ENCODE results near the gene FSCN2.

Gene FSCN2

DNA sequence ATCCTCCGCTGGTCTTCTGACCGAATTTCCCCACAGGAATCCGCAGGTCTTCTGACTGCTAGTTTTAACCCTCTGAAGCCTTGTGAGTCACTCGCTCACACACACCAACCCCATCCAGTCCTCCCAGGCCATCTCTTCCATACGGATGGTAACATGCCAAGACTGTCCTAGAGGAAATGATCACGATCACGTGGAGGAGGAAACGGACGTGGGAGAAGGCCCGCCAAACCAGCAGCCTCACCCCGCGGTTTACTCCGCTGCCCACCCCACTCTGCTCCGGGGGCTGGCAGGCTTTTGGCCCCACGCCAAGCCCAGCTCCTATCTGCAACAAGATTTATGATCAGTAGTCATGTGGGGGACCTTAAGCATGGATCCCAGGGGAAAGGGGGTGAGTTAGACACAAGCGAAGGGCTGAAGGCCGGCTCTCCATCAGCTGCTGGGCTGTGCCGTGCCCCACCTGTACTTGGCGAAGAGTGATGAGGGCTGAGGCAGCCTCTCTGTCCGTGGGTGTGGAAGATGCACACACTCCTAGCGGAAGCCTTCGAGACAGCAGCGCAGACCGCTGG is 25.5 kb downstream of the FSCN2 start:
- H3K27ac ChIP-seq, result peak overlapping the region; percentile 22
- H3K4me3 ChIP-seq (ENCODE audit: low read depth, low read length), result peak overlapping the region; percentile 89
- no peaks in the 10 kb centered on the region for H3K4me1 ChIP-seq
- TF ChIP-seq, protein P1, sequence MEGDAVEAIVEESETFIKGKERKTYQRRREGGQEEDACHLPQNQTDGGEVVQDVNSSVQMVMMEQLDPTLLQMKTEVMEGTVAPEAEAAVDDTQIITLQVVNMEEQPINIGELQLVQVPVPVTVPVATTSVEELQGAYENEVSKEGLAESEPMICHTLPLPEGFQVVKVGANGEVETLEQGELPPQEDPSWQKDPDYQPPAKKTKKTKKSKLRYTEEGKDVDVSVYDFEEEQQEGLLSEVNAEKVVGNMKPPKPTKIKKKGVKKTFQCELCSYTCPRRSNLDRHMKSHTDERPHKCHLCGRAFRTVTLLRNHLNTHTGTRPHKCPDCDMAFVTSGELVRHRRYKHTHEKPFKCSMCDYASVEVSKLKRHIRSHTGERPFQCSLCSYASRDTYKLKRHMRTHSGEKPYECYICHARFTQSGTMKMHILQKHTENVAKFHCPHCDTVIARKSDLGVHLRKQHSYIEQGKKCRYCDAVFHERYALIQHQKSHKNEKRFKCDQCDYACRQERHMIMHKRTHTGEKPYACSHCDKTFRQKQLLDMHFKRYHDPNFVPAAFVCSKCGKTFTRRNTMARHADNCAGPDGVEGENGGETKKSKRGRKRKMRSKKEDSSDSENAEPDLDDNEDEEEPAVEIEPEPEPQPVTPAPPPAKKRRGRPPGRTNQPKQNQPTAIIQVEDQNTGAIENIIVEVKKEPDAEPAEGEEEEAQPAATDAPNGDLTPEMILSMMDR (IDR thresholded peaks at IDR 0.05), result no peak
- H2AFZ ChIP-seq, result peak overlapping the region; percentile 94
- H3K79me2 ChIP-seq, result no peaks in the 10 kb centered on the region
- no peaks in the 10 kb centered on the region for H3K36me3 ChIP-seq (ENCODE audit: control insufficient read depth, insufficient read depth, low read length)
- H3K9ac ChIP-seq, result no peak overlapping the region
- H3K9me3 ChIP-seq (ENCODE audit: control insufficient read depth, low read length), result no peaks in the 10 kb centered on the region
- H3K4me2 ChIP-seq (ENCODE audit: low read length), result peak overlapping the region; percentile 96
- H3K27me3 ChIP-seq (ENCODE audit: control insufficient read depth, insufficient read depth, low read length), result no peaks in the 10 kb centered on the region

DNA sequence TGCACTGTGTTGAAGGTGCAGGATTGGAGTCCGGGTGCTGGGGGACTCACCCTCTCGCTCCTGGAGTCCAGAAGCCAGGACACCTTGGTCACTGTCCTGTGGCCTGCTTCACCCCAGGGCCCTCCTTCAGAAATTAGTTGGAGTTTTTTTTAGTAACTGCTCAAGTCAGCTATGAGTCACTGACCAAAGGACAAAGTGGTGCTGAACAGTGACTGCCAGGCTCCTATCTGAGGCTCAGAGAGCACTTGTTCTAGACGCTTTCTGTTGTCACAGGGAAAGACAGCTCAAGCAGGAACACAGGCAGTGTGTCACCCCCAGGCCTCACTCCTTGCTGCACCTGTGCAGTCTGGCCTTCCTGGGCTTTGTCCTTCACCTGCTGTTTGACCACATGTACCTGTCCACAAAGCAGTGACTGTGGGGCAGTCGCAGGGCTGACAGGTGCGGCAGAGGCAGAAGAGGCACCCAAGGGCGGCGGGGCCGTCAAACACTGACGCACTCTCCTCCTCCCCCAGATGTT is 28.1 kb downstream of the FSCN2 start:
- Histone ChIP-seq H3K4me1 (no peaks in the 10 kb centered on the region), H3K4me3 (ENCODE audit: low read depth, low read length) (no peak overlapping the region), H3K79me2 (no peaks in the 10 kb centered on the region), H3K27me3 (ENCODE audit: control insufficient read depth, insufficient read depth, low read length) (no peaks in the 10 kb centered on the region), H2AFZ (no peak overlapping the region), H3K36me3 (ENCODE audit: control insufficient read depth, insufficient read depth, low read length) (no peaks in the 10 kb centered on the region), H3K9ac (no peak overlapping the region), H3K4me2 (ENCODE audit: low read length) (no peak overlapping the region), H3K27ac (no peak overlapping the region), H3K9me3 (ENCODE audit: control insufficient read depth, low read length) (no peaks in the 10 kb centered on the region)
- TF ChIP-seq, protein P1 (IDR thresholded peaks at IDR 0.05), result no peak

DNA sequence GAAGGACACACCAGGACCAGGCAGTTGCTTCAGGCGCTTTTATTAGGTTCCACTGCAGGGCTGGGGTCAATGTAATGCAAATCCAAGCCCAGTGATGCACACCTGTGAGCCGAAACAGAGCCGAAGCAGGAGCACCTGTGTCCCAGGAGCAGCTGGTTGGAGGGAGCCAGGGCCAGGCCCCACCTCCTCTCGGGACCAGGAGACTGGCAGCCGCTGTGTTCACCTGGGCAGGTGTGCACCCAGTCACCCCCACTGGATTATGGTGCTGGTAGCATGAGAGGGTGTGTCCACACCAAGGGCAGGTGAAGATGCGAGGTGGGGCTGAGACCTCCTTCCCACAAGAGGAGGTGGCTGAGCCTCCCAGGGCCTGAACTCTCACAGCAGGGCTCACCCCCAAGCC is 28.7 kb downstream of the FSCN2 start:
- H3K27me3 ChIP-seq (ENCODE audit: control insufficient read depth, insufficient read depth, low read length), result no peaks in the 10 kb centered on the region
- H3K4me1 ChIP-seq, result no peaks in the 10 kb centered on the region
- H3K36me3 ChIP-seq (ENCODE audit: control insufficient read depth, insufficient read depth, low read length), result no peaks in the 10 kb centered on the region
- no peaks in the 10 kb centered on the region for H3K79me2 ChIP-seq
- H3K27ac ChIP-seq, result no peak overlapping the region
- H3K9me3 ChIP-seq (ENCODE audit: control insufficient read depth, low read length), result no peaks in the 10 kb centered on the region
- H3K4me3 ChIP-seq (ENCODE audit: low read depth, low read length), result no peak overlapping the region
- H3K9ac ChIP-seq, result no peak overlapping the region
- no peak overlapping the region for H2AFZ ChIP-seq
- H3K4me2 ChIP-seq (ENCODE audit: low read length), result no peak overlapping the region
- TF ChIP-seq, protein P1 (IDR thresholded peaks at IDR 0.05), result no peak

DNA sequence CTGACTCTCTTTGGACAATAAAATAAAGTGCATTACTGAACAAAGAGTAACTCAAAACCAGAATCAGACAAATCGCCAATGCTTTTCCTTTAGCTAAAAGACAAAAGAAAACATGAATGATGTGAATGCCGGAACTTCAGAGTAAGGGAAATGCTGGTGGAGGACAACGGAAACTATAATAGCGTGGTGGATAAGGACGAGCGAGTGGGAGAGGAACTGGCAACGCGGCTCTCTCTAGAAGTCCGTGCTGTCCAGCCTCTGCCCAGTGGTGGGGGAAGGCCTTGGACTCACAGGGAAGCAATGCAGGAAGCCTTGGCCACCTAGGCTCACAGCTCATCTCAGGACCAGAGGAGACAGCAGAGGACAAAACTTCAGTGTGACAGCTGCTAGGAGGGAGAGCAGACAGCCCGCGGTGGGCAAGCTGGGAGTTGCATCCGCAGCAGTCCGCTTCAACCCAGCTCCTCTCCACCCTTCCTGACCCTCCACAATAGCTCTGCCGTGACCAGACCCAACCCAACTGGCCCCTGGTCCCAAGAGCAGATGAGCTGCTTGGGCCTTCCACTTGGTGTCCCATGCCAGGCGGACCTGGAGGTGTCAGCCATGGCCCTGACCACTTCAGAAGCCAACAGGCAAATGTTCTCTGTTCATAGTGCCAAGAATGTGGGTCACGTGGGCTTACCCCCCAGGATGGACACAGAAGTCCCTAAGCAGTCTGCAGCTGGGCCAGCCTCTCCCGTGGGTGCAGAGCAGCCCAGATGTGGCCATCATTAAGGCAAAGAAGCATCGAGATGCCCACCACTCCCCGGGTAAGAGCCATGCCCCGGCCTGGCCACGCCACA is 29.3 kb downstream of the FSCN2 start:
- TF ChIP-seq, protein P1 (IDR thresholded peaks at IDR 0.05), result no peak
- Histone ChIP-seq H3K4me3 (ENCODE audit: low read depth, low read length) (no peak overlapping the region), H3K79me2 (no peaks in the 10 kb centered on the region), H3K27me3 (ENCODE audit: control insufficient read depth, insufficient read depth, low read length) (no peaks in the 10 kb centered on the region), H3K9ac (no peak overlapping the region), H3K27ac (no peak overlapping the region), H2AFZ (no peak overlapping the region), H3K4me1 (no peaks in the 10 kb centered on the region), H3K36me3 (ENCODE audit: control insufficient read depth, insufficient read depth, low read length) (no peaks in the 10 kb centered on the region), H3K4me2 (ENCODE audit: low read length) (no peak overlapping the region), H3K9me3 (ENCODE audit: control insufficient read depth, low read length) (no peaks in the 10 kb centered on the region)

All from parathyroid adenoma (tissue), 2 donors.